ENCODE results near the gene ADCY5. TPM values are rescaled to one million over a fixed set of nuclear protein-coding genes. Genes with fewer than 3 reads are reported as not detected.

The ADCY5 gene
- total RNA-seq, 2 donors from 2014 or later = 12.9 to 69.6 TPM

DNA sequence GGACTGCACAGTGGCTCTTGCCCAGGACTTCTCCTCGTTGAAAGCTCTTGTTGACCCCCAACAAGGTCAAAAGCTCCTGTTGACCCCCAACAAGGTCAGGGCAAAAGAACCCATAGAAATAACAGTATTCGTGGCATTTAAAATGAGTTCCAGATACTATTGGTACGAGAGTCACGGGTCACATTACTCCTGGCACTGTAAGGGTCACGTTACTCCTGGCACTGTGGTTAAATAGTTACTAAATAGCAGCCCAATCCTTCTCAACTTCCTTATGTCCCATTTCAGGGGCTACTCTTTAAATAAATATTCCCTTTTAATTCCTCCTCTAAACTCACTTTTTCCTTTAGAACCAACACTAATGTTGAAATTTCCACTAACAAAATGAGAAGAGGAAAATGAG is 18.2 kb upstream of the ADCY5 start:
- no peaks in the 10 kb centered on the region for H3K27me3 ChIP-seq (replicated peaks; ENCODE audit: insufficient read depth)
- H3K36me3 ChIP-seq = no peaks in the 10 kb centered on the region
- intact Hi-C loops (cut with DNase I) = no loop called here
- TF ChIP-seq CTCF (IDR thresholded peaks at IDR 0.05) (no peak), POLR2A (IDR thresholded peaks at IDR 0.05) (no peak)
- DNase-seq (ENCODE audit: low spot score) = no peak
- H3K4me1 ChIP-seq (replicated peaks) = no peaks in the 10 kb centered on the region
- H3K9me3 ChIP-seq = no peaks in the 10 kb centered on the region
- WGBS = 65% methylated on average over 5 of the region's 5 CpGs
- no peak overlapping the region for H3K4me3 ChIP-seq
- H3K27ac ChIP-seq = no peak overlapping the region

GRCh38 chr3:123464211-123464610 is 15.3 kb upstream of the ADCY5 start:
- DNase-seq (ENCODE audit: low spot score) = no peak
- Histone ChIP-seq H3K27me3 (replicated peaks; ENCODE audit: insufficient read depth) (no peaks in the 10 kb centered on the region), H3K4me1 (replicated peaks) (no peaks in the 10 kb centered on the region), H3K9me3 (no peaks in the 10 kb centered on the region), H3K4me3 (no peak overlapping the region), H3K36me3 (no peaks in the 10 kb centered on the region), H3K27ac (no peak overlapping the region)
- TF ChIP-seq POLR2AphosphoS5 (IDR thresholded peaks at IDR 0.05) (no peak), POLR2A (IDR thresholded peaks at IDR 0.05) (no peak), CTCF (IDR thresholded peaks at IDR 0.05) (no peak)
- WGBS = 66% methylated on average over 7 of the region's 7 CpGs
- intact Hi-C loops (cut with DNase I) = no loop called here

GRCh38 chr3:123459862-123460261 is 11.0 kb upstream of the ADCY5 start:
- intact Hi-C loops (cut with DNase I) = no loop called here
- WGBS = 36% methylated on average over 8 of the region's 8 CpGs
- no peaks in the 10 kb centered on the region for H3K27me3 ChIP-seq (replicated peaks; ENCODE audit: insufficient read depth)
- H3K36me3 ChIP-seq = no peaks in the 10 kb centered on the region
- TF ChIP-seq CTCF (IDR thresholded peaks at IDR 0.05) = no peak
- no peak for TF ChIP-seq POLR2A (IDR thresholded peaks at IDR 0.05)
- no peak for TF ChIP-seq POLR2AphosphoS5 (IDR thresholded peaks at IDR 0.05)
- no peaks in the 10 kb centered on the region for H3K4me1 ChIP-seq (replicated peaks)
- H3K27ac ChIP-seq = no peak overlapping the region
- H3K4me3 ChIP-seq = no peak overlapping the region
- no peak for DNase-seq (ENCODE audit: low spot score)
- H3K9me3 ChIP-seq = no peaks in the 10 kb centered on the region

GRCh38 chr3:123458255-123458654 is 9.4 kb upstream of the ADCY5 start:
- no peaks in the 10 kb centered on the region for H3K9me3 ChIP-seq

More at GRCh38 chr3:123458255-123458654, 9.4 kb upstream of the ADCY5 start:
- intact Hi-C loops (cut with DNase I) = no loop called here
- no peaks in the 10 kb centered on the region for H3K4me1 ChIP-seq (replicated peaks)
- no peak for DNase-seq (ENCODE audit: low spot score)
- H3K27ac ChIP-seq = no peak overlapping the region
- no peaks in the 10 kb centered on the region for H3K27me3 ChIP-seq (replicated peaks; ENCODE audit: insufficient read depth)
- H3K4me3 ChIP-seq = no peak overlapping the region
- TF ChIP-seq POLR2A (IDR thresholded peaks at IDR 0.05) (no peak), POLR2AphosphoS5 (IDR thresholded peaks at IDR 0.05) (no peak), CTCF (IDR thresholded peaks at IDR 0.05) (no peak)
- no peaks in the 10 kb centered on the region for H3K36me3 ChIP-seq
- WGBS = 89% methylated on average over 5 of the region's 5 CpGs

Data from prostate gland (tissue), 2 donors.